ENCODE measurements around the gene KIF26B. TPM values are rescaled to one million over a fixed set of nuclear protein-coding genes. Genes with fewer than 3 reads are reported as not detected.

The KIF26B gene
- total and polyA plus RNA-seq, 2 of the 4 experiments (the other 2 are of a cell fraction), result 0.53 to 0.54 TPM

DNA sequence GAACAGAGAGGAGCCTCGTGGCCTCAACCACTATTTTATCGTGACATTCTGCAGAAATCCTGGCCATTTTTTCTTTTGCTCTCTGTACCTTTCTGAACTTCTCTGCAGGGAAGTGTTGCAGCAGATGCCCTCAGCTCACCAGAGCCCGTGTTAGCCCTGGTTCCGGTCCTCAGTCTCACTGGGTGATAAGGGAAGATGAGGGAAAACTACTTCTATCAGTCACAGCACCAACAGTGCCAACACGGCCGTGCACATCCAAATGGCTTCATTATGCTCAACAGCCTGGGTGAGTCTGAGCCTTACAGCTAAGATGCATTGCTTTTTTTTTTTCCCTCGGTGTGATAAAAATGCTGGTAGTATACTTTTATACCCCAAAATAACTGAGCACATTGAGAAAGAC, 93.0 kb downstream of the KIF26B start:
- Histone ChIP-seq H4K91ac (ENCODE audit: insufficient read depth, low read depth, low read length) (no peak overlapping the region), H4K5ac (ENCODE audit: low read depth, low read length) (no peak overlapping the region), H2BK20ac (ENCODE audit: low read depth, low read length) (no peak overlapping the region), H3K27me3 (ENCODE audit: control insufficient read depth, insufficient read depth, low read length) (no peaks in the 10 kb centered on the region), H3K27ac (ENCODE audit: insufficient read depth, low read length) (no peak overlapping the region), H2BK15ac (ENCODE audit: low read depth, low read length) (no peak overlapping the region), H2AK9ac (replicated peaks; ENCODE audit: low read depth, low read length, poor library complexity) (no peak overlapping the region), H3K9me1 (ENCODE audit: insufficient read depth, low read length) (no peaks in the 10 kb centered on the region), H2AK5ac (ENCODE audit: low read depth, low read length) (no peak overlapping the region), H2BK120ac (ENCODE audit: low read depth, low read length) (no peak overlapping the region), H3K9me3 (ENCODE audit: control insufficient read depth, insufficient read depth, low read length) (no peaks in the 10 kb centered on the region), H3K36me3 (ENCODE audit: control insufficient read depth, insufficient read depth, low read length) (peaks cover 7% of the 10 kb centered on the region), H3K4me1 (ENCODE audit: control insufficient read depth, insufficient read depth, low read length) (no peaks in the 10 kb centered on the region), H3K4ac (ENCODE audit: low read depth, low read length) (no peak overlapping the region), H3K9ac (ENCODE audit: low read depth, low read length) (no peak overlapping the region), H3K79me1 (ENCODE audit: low read depth in 1 of 2, low read length in 2 of 2) (no peaks in the 10 kb centered on the region), H3K23ac (ENCODE audit: low read depth, low read length) (no peak overlapping the region), H3K4me2 (ENCODE audit: low read depth, low read length) (no peak overlapping the region), H2AFZ (replicated peaks; ENCODE audit: low read length, poor library complexity) (no peak overlapping the region), H2BK5ac (ENCODE audit: low read depth, low read length, poor library complexity, severe bottlenecking) (no peak overlapping the region), H3K18ac (ENCODE audit: low read depth, low read length) (no peak overlapping the region), H4K8ac (ENCODE audit: low read depth in 2 of 2, low read length in 2 of 2) (no peak overlapping the region), H4K20me1 (ENCODE audit: insufficient read depth, low read length) (no peaks in the 10 kb centered on the region), H3K4me3 (ENCODE audit: insufficient read depth, low read depth, low read length) (no peak overlapping the region), H3K14ac (replicated peaks; ENCODE audit: low read depth, low read length) (no peak overlapping the region), H3K56ac (ENCODE audit: extremely low read depth, insufficient read depth, low read length) (no peak overlapping the region)
- in situ Hi-C loops (cut with MboI; ENCODE audit: low sequenced_read_pairs) (no loop called here), intact Hi-C loops (cut with micrococcal nuclease) (no loop called here), dilution Hi-C loops (cut with HindIII; ENCODE audit: low sequenced_read_pairs, unreplicated experiment) (no loop called here)
- ChIA-PET POLR2A (ENCODE audit: unreplicated experiment) (no interaction called here), CTCF (interaction anchor here (0.6 kb wide), 2 partner anchors 24 to 635 kb away, joined by 3 read pairs; no protein-coding TSS in a partner anchor)
- WGBS, 2 experiments (ENCODE audit: extremely low coverage in 2 of 2, insufficient read length in 1 of 2), result no CpG with 5 or more reads among the region's 7 CpGs
- ATAC-seq (ENCODE audit: low read depth), result no peak
- no TSS peak for BruUV-seq (replicated peaks)
- no peak for DNase-seq
- TF ChIP-seq NFE2L2 (IDR thresholded peaks at IDR 0.05; ENCODE audit: low read depth, low read length) (no peak), RCOR1 (IDR thresholded peaks at IDR 0.05; ENCODE audit: insufficient replicate concordance, low read length) (no peak), POLR2A (IDR thresholded peaks at IDR 0.05; ENCODE audit: low read depth, low read length) (no peak), MXI1 (IDR thresholded peaks at IDR 0.05; ENCODE audit: borderline replicate concordance, low read depth, low read length) (no peak), SMC3 (IDR thresholded peaks at IDR 0.05; ENCODE audit: low read depth, low read length) (no peak), FOS (IDR thresholded peaks at IDR 0.05; ENCODE audit: low read depth, low read length) (no peak), MAZ (IDR thresholded peaks at IDR 0.05; ENCODE audit: borderline replicate concordance, low read depth, low read length) (no peak), CEBPB (IDR thresholded peaks at IDR 0.05; ENCODE audit: low read depth, low read length) (no peak), BHLHE40 (IDR thresholded peaks at IDR 0.05; ENCODE audit: low read depth, low read length) (no peak)
- TF ChIP-seq, protein P1, sequence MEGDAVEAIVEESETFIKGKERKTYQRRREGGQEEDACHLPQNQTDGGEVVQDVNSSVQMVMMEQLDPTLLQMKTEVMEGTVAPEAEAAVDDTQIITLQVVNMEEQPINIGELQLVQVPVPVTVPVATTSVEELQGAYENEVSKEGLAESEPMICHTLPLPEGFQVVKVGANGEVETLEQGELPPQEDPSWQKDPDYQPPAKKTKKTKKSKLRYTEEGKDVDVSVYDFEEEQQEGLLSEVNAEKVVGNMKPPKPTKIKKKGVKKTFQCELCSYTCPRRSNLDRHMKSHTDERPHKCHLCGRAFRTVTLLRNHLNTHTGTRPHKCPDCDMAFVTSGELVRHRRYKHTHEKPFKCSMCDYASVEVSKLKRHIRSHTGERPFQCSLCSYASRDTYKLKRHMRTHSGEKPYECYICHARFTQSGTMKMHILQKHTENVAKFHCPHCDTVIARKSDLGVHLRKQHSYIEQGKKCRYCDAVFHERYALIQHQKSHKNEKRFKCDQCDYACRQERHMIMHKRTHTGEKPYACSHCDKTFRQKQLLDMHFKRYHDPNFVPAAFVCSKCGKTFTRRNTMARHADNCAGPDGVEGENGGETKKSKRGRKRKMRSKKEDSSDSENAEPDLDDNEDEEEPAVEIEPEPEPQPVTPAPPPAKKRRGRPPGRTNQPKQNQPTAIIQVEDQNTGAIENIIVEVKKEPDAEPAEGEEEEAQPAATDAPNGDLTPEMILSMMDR (conservative IDR thresholded peaks at IDR 0.05; ENCODE audit: low read depth, low read length), result no peak
- TF ChIP-seq, protein P2, sequence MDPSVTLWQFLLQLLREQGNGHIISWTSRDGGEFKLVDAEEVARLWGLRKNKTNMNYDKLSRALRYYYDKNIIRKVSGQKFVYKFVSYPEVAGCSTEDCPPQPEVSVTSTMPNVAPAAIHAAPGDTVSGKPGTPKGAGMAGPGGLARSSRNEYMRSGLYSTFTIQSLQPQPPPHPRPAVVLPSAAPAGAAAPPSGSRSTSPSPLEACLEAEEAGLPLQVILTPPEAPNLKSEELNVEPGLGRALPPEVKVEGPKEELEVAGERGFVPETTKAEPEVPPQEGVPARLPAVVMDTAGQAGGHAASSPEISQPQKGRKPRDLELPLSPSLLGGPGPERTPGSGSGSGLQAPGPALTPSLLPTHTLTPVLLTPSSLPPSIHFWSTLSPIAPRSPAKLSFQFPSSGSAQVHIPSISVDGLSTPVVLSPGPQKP (IDR thresholded peaks at IDR 0.05; ENCODE audit: borderline replicate concordance, low read depth, low read length), result no peak
- TF ChIP-seq, protein P3, sequence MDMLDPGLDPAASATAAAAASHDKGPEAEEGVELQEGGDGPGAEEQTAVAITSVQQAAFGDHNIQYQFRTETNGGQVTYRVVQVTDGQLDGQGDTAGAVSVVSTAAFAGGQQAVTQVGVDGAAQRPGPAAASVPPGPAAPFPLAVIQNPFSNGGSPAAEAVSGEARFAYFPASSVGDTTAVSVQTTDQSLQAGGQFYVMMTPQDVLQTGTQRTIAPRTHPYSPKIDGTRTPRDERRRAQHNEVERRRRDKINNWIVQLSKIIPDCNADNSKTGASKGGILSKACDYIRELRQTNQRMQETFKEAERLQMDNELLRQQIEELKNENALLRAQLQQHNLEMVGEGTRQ (IDR thresholded peaks at IDR 0.05; ENCODE audit: low read depth, low read length), result no peak

All from IMR-90 (cell line).